GM18507 (cell line): Measurements from ENCODE around the gene ACBD7.

ENCODE experiments used
- DNase-seq: peaks from one replicate; pipeline ENCODE4 v3.0.0; 2011; ENCODE audit warnings: low read depth; ENCODE audit not compliant: insufficient read length; ENCODE audit errors: extremely low spot score
- FAIRE-seq: peaks from 2 replicates; lab custom pipeline; 2011; peaks lifted over from hg19 to GRCh38; lab: Jason Lieb, UNC

Gene ACBD7

GRCh38 chr10:15096661-15097010 lies 8.1 kb upstream of the ACBD7 start:
- FAIRE-seq (no peak), DNase-seq (no peak)

GRCh38 chr10:15092855-15093408 lies 4.4 kb upstream of the ACBD7 start:
- no peak for FAIRE-seq

DNA sequence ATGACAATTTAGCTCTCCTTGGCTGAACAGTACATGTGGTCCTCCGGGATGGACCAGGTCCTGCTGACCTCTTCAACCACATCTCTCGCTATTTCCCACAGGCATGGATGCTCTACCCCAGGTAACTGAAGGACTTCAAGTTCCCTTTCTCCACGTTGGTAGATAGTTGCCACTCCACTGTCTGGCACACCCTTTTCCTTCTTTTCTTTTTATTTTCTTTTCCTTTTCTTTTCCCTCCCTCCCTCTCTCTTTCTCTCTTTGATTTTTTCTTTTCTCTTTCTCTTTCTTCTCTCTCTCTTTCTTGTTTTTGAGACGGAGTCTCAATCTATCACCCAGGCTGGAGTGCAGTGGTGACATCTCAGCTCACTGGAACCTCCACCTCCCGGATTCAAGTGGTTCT lies 2.8 kb upstream of the ACBD7 start:
- FAIRE-seq = no peak
- no peak for DNase-seq

More at GRCh38 chr10:15092855-15093408, 4.4 kb upstream of the ACBD7 start:
- no peak for DNase-seq

DNA sequence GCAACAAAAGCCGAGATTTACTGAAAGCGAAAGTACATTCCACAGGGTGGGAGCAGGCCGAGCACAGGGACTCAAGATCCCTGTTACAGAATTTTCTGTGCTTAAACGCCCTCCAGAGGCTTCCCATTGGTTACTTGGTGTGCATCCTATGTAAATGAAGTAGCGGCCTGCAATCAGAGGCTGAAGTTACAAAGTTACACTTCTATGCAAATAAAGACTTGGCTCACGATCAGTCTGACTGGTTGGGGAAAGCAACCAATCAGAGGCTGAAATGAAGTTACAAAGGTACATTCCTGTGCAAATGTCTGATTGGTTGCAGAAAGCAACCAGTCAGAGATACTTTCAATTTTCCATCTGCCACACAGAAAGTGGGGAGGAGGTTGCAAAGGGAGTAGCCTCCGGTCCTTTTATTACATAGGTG lies 4.1 kb downstream of the ACBD7 start:
- no peak for DNase-seq
- no peak for FAIRE-seq

DNA sequence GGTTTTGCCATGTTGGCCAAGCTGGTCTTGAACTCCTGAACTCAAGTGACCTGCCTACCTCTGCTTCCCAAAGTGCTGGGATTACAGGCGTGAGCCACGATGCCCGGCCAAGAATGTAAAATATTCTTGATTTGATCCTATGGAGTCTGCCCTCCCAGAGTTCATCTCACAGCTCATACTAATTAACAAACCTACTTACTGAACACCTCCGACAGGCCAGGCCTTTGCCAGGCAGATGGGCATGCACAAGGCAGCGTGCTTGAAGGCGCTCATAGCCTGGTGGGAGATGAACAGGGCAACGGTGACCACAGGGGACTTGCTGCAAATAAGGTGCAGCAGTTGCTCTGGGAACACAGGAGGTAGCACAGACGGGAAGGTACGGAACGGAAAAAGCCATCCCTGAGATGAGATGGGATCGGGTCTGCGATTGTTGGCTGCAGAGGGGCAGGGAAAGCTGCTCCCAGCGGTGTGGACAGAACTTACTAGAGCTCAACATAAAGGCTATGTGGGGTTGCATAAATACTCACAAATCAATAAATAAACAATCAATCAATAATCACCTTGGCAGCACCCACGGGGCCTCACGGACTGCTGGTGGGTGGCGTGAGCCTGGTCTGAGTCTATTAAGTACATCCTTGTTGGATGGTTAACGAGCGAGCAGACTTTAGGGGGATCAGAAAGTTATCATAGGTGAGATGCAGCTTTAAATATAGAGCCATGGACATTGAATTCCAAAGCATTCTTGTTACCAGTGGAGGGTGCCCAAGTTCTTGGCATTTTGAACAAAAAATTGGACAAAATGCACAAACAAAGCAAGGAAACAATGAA lies 4.7 kb downstream of the ACBD7 start:
- FAIRE-seq (no peak), DNase-seq (no peak)

- DNase-seq (no peak), FAIRE-seq (no peak)
These were observed 13.2 kb downstream of the ACBD7 start for GRCh38 chr10:15075421-15075820.

GRCh38 chr10:15072358-15072757 lies 16.2 kb downstream of the ACBD7 start:
- no peak for DNase-seq
- FAIRE-seq = no peak

GRCh38 chr10:15069230-15069629 lies 19.3 kb downstream of the ACBD7 start:
- FAIRE-seq = no peak
- DNase-seq = no peak

GRCh38 chr10:15068802-15069201 lies 19.8 kb downstream of the ACBD7 start:
- DNase-seq (no peak), FAIRE-seq (no peak)

- no peak for FAIRE-seq
- DNase-seq = no peak
These were observed 21.4 kb downstream of the ACBD7 start for GRCh38 chr10:15067154-15067553.

DNA sequence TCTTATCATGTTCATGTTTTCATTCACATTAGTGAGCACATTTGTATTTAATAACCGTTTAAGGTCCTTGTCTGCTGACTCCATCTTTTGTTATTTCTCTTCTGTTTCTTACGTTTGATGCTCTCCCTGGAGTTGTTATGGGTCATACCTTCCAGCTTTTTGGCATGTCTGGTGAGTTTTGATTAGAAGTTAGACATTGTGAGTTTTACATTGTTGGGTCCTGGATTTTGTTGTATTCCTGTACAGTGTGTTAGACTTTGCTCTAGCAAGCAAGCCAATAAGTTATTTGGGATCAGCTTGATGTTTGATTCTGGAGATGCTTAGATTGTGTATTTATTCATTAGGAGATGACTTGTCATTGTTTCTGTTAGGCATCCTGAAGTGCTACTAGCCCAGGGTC lies 27.9 kb downstream of the ACBD7 start:
- FAIRE-seq (no peak), DNase-seq (no peak)

DNA sequence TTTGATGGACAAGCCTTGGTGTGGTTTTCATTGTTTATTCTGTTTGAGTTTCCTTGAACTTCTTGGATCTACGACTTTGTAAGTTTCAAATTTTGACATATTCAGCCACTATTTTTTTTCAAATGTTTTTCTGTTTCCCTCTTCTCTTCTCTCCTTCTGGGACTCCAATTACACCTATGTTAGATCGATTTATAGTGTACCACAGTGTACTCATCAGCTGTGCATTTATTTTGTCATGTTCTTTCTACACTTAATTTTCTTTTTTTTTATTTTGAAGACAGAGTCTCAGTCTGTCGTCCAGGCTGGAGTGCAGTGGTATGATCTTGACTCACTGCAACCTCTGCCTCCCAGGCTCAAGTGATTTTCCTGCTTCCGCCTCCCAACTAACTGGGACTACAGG lies 28.7 kb downstream of the ACBD7 start:
- no peak for FAIRE-seq
- DNase-seq = no peak

GRCh38 chr10:15058689-15059088 lies 29.9 kb downstream of the ACBD7 start:
- no peak for FAIRE-seq
- DNase-seq = no peak

- DNase-seq = no peak
- no peak for FAIRE-seq
These were observed 35.5 kb downstream of the ACBD7 start for GRCh38 chr10:15053061-15053460.

DNA sequence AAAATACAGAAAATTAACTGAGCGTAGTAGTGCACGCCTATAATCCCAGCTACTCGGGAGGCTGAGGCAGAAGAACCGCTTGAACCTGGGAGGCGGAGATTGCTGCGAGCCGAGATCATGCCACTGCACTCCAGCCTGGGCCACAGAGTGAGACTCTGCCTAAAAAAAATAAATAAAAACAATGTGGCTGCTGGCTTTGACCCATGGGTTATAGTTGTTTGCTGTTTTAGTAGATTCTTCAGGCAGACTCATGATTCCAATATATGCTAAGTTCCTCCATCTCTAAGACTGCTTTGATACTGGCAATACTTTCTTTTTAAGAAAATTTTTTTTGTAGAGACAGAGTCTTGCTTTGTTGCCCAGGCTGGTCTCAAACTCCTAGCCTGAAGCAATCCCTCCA lies 36.5 kb downstream of the ACBD7 start:
- DNase-seq = no peak
- no peak for FAIRE-seq

GRCh38 chr10:15049533-15049932 lies 39.0 kb downstream of the ACBD7 start:
- FAIRE-seq (no peak), DNase-seq (no peak)

DNA sequence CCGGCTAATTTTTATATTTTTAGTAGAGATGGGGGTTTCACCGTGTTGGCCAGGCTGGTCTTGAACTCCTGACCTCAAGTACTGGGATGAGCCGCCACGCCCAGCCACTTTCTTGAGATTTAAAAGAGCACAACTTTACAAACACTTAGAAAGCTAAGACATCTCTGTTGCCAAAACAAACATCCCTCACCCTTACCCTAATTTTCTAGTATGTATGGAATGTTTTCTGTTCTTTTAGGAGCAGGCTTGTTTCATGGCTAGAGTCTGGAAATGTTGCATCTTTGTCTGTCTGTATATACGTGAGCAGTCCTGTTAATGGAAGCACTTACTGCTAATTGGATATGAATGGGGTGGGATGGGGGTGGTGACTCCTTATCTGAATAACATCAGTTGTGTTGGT lies 42.0 kb downstream of the ACBD7 start:
- no peak for FAIRE-seq
- DNase-seq = no peak

DNA sequence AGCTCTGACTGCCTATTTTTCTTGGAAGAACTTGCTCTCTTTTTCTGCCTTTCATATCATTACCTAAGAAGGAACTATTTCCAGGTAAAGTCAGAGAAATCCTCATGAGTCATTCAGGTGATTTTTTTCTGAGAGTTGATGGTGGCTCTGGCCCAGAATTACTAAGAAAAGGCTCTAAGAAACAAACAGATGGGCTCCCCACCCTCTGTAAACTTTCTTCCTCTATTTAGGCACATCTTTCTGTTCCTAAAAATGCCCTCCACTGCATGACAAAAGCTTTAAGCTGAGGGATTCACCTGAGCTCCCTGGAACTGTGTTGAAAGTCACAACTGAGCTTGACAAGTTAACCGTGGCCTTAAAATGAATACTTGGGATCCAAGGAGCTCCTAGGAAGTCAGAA lies 43.2 kb downstream of the ACBD7 start:
- FAIRE-seq (no peak), DNase-seq (no peak)

GRCh38 chr10:15043674-15044073 lies 44.9 kb downstream of the ACBD7 start, which contains the start of gene OLAH:
TSS of gene OLAH (plus strand) at chr10:15043943. CDS start at chr10:15047289, 3,346 bp downstream.
- FAIRE-seq (no peak), DNase-seq (no peak)

DNA sequence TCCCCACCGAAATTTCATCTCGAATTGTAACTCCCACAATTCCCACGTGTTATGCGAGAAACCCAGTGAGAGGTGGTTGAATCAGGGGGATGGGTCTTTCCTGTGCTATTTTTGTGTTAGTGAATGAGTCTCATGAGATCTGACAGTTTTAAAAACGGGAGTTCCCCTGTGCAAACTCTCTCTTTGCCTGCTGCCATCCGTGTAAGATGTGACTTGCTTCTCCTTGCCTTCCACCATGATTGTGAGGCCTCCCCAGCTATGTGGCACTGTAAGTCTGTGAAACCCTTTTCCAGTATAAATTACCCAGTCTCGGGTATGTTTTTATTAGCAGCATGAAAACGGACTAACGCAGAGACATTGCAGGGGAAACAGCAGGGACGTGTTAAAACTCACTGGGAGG lies 50.2 kb downstream of the ACBD7 start:
- no peak for FAIRE-seq

DNA sequence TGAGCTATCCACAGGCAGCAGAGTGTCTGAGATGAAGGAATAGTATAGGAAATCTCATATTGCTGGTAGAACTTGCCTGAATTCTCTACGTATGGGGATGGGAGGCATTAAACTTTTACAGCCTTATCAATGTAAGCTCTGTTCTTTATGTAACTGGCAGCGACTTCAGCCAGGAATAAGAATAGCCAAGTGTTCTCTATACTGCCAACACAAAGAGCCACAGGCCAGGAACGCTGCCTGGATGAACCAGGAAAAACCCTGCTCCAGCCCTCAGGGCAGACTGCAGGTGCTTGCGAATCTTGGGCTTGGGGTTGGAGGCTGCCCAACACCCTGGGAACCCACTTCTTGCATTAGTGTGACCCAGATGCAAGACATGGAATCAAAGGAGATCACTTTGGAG lies 50.9 kb downstream of the ACBD7 start:
- no peak for DNase-seq
- FAIRE-seq = no peak

More for the DNA sequence above, 50.2 kb downstream of the ACBD7 start:
- no peak for DNase-seq
